ENCODE data around the gene SASH3.
"Not testable (repeated sequence)": the region's sequence is repeated elsewhere in the genome, so short reads cannot be mapped to it uniquely, and the experiment has no call there.

Gene SASH3

DNA sequence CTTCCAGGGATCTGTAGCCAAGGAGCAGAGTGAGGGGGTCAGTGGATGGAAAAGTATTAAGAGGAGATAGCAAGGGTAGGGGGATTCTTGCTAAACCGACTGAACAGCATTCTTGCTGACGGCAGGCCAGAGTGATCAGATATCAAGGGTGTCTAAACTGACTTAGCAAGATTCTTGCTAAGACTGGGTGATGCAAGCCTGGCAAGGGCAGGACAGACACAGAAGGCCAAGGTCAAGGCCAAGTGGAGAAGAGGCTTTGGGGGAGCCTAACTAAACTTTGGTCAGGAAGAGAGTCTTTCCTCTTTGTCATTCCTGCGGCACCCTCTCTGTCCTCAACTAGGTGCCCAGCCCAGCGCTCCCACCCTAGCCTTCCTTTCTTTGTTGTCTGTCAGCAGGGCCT is 40.2 kb upstream of the SASH3 start:
- H3K4me3 ChIP-seq (ENCODE audit: low read depth, low read length) = no peak overlapping the region
- DNase-seq (ENCODE audit: low read depth) = no peak
- TF ChIP-seq, protein P1, sequence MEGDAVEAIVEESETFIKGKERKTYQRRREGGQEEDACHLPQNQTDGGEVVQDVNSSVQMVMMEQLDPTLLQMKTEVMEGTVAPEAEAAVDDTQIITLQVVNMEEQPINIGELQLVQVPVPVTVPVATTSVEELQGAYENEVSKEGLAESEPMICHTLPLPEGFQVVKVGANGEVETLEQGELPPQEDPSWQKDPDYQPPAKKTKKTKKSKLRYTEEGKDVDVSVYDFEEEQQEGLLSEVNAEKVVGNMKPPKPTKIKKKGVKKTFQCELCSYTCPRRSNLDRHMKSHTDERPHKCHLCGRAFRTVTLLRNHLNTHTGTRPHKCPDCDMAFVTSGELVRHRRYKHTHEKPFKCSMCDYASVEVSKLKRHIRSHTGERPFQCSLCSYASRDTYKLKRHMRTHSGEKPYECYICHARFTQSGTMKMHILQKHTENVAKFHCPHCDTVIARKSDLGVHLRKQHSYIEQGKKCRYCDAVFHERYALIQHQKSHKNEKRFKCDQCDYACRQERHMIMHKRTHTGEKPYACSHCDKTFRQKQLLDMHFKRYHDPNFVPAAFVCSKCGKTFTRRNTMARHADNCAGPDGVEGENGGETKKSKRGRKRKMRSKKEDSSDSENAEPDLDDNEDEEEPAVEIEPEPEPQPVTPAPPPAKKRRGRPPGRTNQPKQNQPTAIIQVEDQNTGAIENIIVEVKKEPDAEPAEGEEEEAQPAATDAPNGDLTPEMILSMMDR (conservative IDR thresholded peaks at IDR 0.05; ENCODE audit: low read depth, low read length) = no peak

DNA sequence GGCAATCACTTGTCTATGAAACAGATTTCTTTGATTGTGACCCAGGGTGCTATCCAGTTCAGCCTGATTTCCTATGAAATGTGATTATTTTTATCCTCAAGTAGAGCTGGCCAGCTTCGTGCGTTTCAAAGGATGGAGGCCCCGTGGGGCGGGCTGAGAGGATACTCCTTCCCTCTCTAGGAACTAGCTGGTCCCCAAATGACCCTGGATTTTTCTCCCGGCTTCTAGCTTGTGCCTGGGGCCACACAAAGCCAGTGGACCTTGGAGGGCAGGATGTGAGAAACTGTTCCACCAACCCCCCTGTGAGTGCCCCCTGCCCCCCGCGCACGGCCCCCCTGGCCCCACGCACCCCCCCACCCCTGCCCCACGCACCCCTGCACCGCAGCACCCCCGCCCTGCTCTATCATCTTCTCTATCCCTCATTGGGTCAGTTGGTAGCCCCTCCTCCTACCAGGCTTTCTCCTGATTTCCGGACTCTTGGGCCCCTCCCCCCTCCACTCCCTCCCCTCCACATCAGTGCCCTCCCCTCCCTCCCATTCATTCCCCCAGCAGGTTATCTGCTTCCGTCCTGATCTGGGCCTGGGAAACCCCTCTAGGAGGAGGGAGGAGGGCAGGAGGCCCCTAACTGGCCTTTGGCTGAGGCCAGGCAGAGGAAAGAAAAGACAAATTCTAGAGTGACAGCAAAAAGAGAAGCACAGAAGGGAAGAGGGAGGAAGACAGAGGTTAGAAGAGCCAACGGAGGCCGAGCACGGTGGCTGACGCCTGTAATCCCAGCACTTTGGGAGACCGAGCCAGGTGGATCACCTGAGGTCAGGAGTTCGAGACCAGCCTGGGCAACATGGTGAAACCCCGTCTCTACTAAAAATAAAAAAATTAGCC is 37.6 kb upstream of the SASH3 start:
- no peak overlapping the region for H3K4me3 ChIP-seq (ENCODE audit: low read depth, low read length)
- no peak for DNase-seq (ENCODE audit: low read depth)
- TF ChIP-seq, protein P1 (conservative IDR thresholded peaks at IDR 0.05; ENCODE audit: low read depth, low read length) = no peak

DNA sequence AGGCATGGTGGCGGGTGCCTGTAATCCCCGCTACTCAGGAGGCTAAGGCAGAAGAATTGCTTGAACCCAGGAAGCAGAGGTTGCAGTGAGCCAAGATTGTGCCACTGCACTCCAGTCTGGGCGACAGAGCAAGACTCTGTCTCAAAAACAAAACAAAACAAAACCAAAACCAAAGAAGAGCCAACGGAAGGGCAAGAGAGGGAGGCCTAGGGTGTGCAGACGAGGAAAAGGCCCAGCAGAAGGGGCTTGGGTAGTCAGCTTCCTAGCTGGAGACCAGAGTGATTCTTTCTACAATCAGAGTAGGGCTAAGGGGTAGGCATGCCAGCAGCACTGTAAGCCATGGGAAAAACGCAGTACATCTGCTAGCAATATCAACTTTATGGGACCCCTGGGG is 37.0 kb upstream of the SASH3 start:
- DNase-seq (ENCODE audit: low read depth); H3K4me3 ChIP-seq (ENCODE audit: low read depth, low read length): not testable (repeated sequence)

DNA sequence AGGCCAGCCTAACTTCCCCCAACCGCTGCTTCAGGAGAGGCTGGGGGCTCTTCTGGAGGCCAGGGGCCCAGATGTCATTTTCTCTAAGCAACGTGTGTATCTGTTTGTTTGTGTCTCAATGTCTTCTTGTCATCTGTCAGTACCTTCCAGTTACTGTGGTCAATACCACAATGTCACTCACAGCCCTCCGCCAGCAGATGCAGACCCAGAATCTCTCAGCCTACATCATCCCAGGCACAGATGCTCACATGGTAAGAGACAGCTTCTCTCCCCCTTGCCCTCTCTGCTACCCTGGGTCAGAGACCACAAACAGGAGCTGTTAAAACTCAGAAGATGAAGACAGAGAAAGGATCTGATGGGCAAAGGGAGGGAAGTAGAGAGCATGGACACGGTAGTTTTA is 35.9 kb upstream of the SASH3 start:
- DNase-seq (ENCODE audit: low read depth) = no peak
- H3K4me3 ChIP-seq (ENCODE audit: low read depth, low read length) = no peak overlapping the region
- TF ChIP-seq, protein P1 (conservative IDR thresholded peaks at IDR 0.05; ENCODE audit: low read depth, low read length) = no peak

DNA sequence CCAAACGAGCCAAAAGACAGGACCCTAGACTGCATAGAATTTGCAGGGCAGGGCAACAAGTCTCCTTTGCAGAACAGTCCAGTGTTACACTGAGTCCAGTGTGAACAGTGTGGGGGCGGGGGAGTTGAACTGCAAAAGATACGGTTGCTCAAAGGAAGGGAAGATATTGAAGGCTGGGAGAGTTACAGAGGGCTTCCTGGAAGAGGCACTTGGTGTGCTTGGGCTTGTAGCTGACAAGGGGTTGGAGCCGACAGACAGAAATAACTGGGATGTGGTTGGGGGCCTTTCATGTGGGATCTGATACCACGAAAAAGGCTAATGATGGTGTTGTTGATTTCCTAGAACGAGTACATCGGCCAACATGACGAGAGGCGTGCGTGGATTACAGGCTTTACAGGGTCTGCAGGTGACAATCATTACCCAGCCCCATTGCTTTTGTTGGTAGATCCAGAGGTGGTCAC is 34.9 kb upstream of the SASH3 start:
- no peak for DNase-seq (ENCODE audit: low read depth)

DNA sequence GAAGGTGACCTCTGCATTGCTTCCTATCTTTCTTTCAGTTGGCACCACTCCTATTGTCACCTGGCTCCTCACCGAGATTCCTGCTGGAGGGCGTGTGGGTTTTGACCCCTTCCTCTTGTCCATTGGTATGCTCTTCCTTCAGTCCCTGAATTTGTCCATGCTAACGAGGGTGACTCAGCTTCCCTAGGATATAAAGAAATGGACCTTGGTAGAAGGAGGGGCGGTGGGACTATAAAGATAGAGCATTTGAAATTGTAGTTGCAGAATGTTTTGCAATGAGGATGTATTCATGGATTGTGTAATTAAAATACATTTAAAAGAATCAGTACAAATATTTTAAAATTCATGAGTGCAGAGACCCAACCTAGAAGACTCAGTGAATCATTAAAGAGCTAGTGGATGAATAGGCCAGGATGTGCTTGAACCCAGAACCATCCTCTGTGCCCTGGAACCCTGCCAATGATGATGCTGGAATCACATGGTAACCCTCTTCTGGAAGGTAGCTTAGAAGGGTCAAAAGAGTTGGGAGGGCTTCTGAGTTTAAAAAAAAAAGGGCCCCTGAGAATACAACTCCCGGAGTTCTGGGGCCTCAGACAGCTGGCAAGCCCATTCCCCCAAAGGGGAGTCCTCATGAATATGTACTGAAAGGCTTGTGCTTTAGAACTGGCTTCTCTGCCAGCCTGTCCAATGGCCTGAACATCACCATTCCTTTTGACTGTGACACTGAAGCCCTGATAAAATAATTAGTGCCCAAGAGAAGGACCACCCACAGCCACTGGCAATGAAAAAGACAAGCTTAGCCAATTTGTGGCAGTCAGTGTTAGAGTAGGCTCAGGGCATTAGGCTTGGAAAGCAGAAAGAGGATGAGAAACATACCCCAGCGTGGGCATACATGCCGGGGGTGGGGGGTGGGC is 32.9 kb upstream of the SASH3 start:
- no peak overlapping the region for H3K4me3 ChIP-seq (ENCODE audit: low read depth, low read length)
- DNase-seq (ENCODE audit: low read depth) = no peak
- TF ChIP-seq, protein P1 (conservative IDR thresholded peaks at IDR 0.05; ENCODE audit: low read depth, low read length) = no peak

More for the DNA sequence above, 34.9 kb upstream of the SASH3 start:
- TF ChIP-seq, protein P1 (conservative IDR thresholded peaks at IDR 0.05; ENCODE audit: low read depth, low read length) = no peak
- H3K4me3 ChIP-seq (ENCODE audit: low read depth, low read length) = no peak overlapping the region

DNA sequence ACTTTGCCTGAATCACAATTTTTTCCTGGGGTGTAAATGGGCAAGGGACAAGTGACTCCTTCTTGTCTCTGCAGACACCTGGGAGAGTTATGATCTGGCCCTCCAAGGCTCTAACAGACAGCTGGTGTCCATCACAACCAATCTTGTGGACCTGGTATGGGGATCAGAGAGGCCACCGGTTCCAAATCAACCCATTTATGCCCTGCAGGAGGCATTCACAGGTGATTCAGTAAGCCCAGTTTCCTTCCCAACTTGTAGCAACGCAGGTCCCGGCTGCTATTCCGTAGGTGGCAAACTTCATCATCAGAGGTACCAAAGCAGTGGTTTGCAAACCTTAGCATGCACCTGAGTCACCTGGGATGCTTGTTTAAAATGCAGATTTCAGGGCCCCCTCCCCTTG is 32.2 kb upstream of the SASH3 start:
- DNase-seq (ENCODE audit: low read depth) = no peak
- no peak overlapping the region for H3K4me3 ChIP-seq (ENCODE audit: low read depth, low read length)
- TF ChIP-seq, protein P1 (conservative IDR thresholded peaks at IDR 0.05; ENCODE audit: low read depth, low read length) = no peak

Data from choroid plexus epithelial cell (primary cell).